ENCODE data around the gene BBOX1. TPM values are rescaled to one million over a fixed set of nuclear protein-coding genes. Genes with fewer than 3 reads are reported as not detected.

The BBOX1 gene
- total and polyA plus RNA-seq, 2 donors (not counting 3 experiments of a cell fraction or from before 2014, with no cell fraction given) = not detected

GRCh38 chr11:27120211-27120610 is 79.6 kb downstream of the BBOX1 start:
- ChIA-PET POLR2A (no interaction called here), CTCF (no interaction called here)
- intact Hi-C loops (cut with micrococcal nuclease) = no loop called here
- Histone ChIP-seq H2AFZ (ENCODE audit: low read depth, low read length) (no peak overlapping the region), H3K4me1 (ENCODE audit: control insufficient read depth, extremely low read depth, insufficient read depth, low read length) (no peaks in the 10 kb centered on the region), H3K27ac (ENCODE audit: insufficient read depth, low read depth, low read length) (no peak overlapping the region), H3K4me2 (ENCODE audit: insufficient read depth, low read length) (no peak overlapping the region), H3K27me3 (ENCODE audit: control insufficient read depth in 2 of 2, insufficient read depth in 2 of 2, low read length in 2 of 2) (no peaks in the 10 kb centered on the region), H3K36me3 (ENCODE audit: control insufficient read depth in 2 of 2, extremely low read depth in 1 of 2, insufficient read depth in 2 of 2, low read length in 2 of 2) (no peaks in the 10 kb centered on the region), H3K9me3 (replicated peaks; ENCODE audit: control insufficient read depth, insufficient read depth, low read length) (no peaks in the 10 kb centered on the region), H3K9me1 (replicated peaks; ENCODE audit: control insufficient read depth, extremely low read depth, insufficient read depth, low read length) (no peaks in the 10 kb centered on the region), H3K4me3 (replicated peaks in 1 of 3; ENCODE audit: insufficient read depth in 1 of 3, low read depth in 1 of 3, low read length in 3 of 3) (no peak overlapping the region), H3K79me2 (ENCODE audit: control insufficient read depth, insufficient read depth, low read length) (no peaks in the 10 kb centered on the region), H3K9ac (replicated peaks; ENCODE audit: extremely low read depth, insufficient read depth, low read length) (no peak overlapping the region), H4K20me1 (replicated peaks; ENCODE audit: control insufficient read depth, extremely low read depth, insufficient read depth, low read length) (no peaks in the 10 kb centered on the region)
- no TSS peak for BruUV-seq (replicated peaks)
- DNase-seq (ENCODE audit: low read depth, low spot score) = no peak
- dilution Hi-C loops (cut with MboI; ENCODE audit: extremely low pct_ligation_motif_present, low sequenced_read_pairs) = no loop called here
- no peak for TF ChIP-seq MYC (IDR thresholded peaks at IDR 0.05; ENCODE audit: low read depth, low read length)
- FAIRE-seq = no peak

GRCh38 chr11:27122001-27122400 is 81.4 kb downstream of the BBOX1 start:
- no peak overlapping the region for H3K4me2 ChIP-seq (ENCODE audit: insufficient read depth, low read length)
- FAIRE-seq (no peak), DNase-seq (ENCODE audit: low read depth, low spot score) (no peak)
- no peaks in the 10 kb centered on the region for H3K79me2 ChIP-seq (ENCODE audit: control insufficient read depth, insufficient read depth, low read length)
- BruUV-seq (replicated peaks) = no TSS peak
- no peaks in the 10 kb centered on the region for H3K4me1 ChIP-seq (ENCODE audit: control insufficient read depth, extremely low read depth, insufficient read depth, low read length)
- no peak overlapping the region for H3K9ac ChIP-seq (replicated peaks; ENCODE audit: extremely low read depth, insufficient read depth, low read length)
- POLR2A ChIA-PET = no interaction called here
- CTCF ChIA-PET = no interaction called here
- no peak overlapping the region for H3K4me3 ChIP-seq (replicated peaks in 1 of 3; ENCODE audit: insufficient read depth in 1 of 3, low read depth in 1 of 3, low read length in 3 of 3)
- H3K9me3 ChIP-seq (replicated peaks; ENCODE audit: control insufficient read depth, insufficient read depth, low read length) = no peaks in the 10 kb centered on the region
- TF ChIP-seq GATA2 (IDR thresholded peaks at IDR 0.05; ENCODE audit: insufficient read depth, insufficient read length, low read depth, low read length) = no peak
- no peak for TF ChIP-seq POLR2A (IDR thresholded peaks at IDR 0.05; ENCODE audit: low read depth, low read length)
- TF ChIP-seq POLR2AphosphoS5 (IDR thresholded peaks at IDR 0.05; ENCODE audit: insufficient read depth, low read depth, low read length) = no peak
- no peak for TF ChIP-seq MYC (IDR thresholded peaks at IDR 0.05; ENCODE audit: low read depth, low read length)
- no peak for TF ChIP-seq CTCF (IDR thresholded peaks at IDR 0.05; ENCODE audit: extremely low read depth in 1 of 2, insufficient read depth in 1 of 2, low read depth in 1 of 2, low read length in 2 of 2)
- no peak for TF ChIP-seq EZH2 (IDR thresholded peaks at IDR 0.05; ENCODE audit: borderline replicate concordance, low read depth, low read length, severe bottlenecking)
- no peak for TF ChIP-seq FOS (IDR thresholded peaks at IDR 0.05; ENCODE audit: borderline replicate concordance, insufficient read depth, low read length)
- TF ChIP-seq MAX (IDR thresholded peaks at IDR 0.05; ENCODE audit: insufficient read depth, insufficient read length) = no peak
- no peak for TF ChIP-seq JUN (IDR thresholded peaks at IDR 0.05; ENCODE audit: borderline replicate concordance, insufficient read depth, insufficient read length, low read depth)
- no peaks in the 10 kb centered on the region for H3K36me3 ChIP-seq (ENCODE audit: control insufficient read depth in 2 of 2, extremely low read depth in 1 of 2, insufficient read depth in 2 of 2, low read length in 2 of 2)
- no peaks in the 10 kb centered on the region for H4K20me1 ChIP-seq (replicated peaks; ENCODE audit: control insufficient read depth, extremely low read depth, insufficient read depth, low read length)
- H3K27me3 ChIP-seq (ENCODE audit: control insufficient read depth in 2 of 2, insufficient read depth in 2 of 2, low read length in 2 of 2) = no peaks in the 10 kb centered on the region
- H3K27ac ChIP-seq (ENCODE audit: insufficient read depth, low read depth, low read length) = no peak overlapping the region
- dilution Hi-C loops (cut with MboI; ENCODE audit: extremely low pct_ligation_motif_present, low sequenced_read_pairs) = no loop called here
- H3K9me1 ChIP-seq (replicated peaks; ENCODE audit: control insufficient read depth, extremely low read depth, insufficient read depth, low read length) = no peaks in the 10 kb centered on the region
- intact Hi-C loops (cut with micrococcal nuclease) = no loop called here
- no peak overlapping the region for H2AFZ ChIP-seq (ENCODE audit: low read depth, low read length)
